H1 (cell line): ENCODE data around the gene GPATCH2L. TPM values are rescaled to one million over a fixed set of nuclear protein-coding genes. Genes with fewer than 3 reads are reported as not detected.

Experiments used
- CTCF ChIA-PET: fragments of 300-600 bp; sonication (Branson Sonifier 250); formaldehyde crosslinking; loops from one replicate; lab custom pipeline; 2021; ENCODE audit not compliant: partially characterized antibody; lab: Charles Lee
- POLR2A ChIA-PET: fragments of 300-600 bp; sonication (Branson Sonifier 250); formaldehyde crosslinking; loops from one replicate; lab custom pipeline; 2021; ENCODE audit warnings: inconsistent platforms; ENCODE audit not compliant: partially characterized antibody; lab: Charles Lee
- DNase-seq, 2 experiments: peaks; one replicate each; pipeline versions ENCODE4 v3.0.0 to v3.0.0-alpha.2; 2010 to 2022; ENCODE audit warnings: low spot score in 2 of 2, low read depth in 1 of 2, mixed read lengths in 1 of 2
- FAIRE-seq: peaks from 2 replicates; lab custom pipeline; 2011; peaks lifted over from hg19 to GRCh38; lab: Jason Lieb, UNC
- H2AFZ ChIP-seq: 2 replicates; pipeline ENCODE4 v1.8.1; 2012; ENCODE audit warnings: low read length, inconsistent platforms
- H2AK5ac ChIP-seq: 2 replicates; pipeline ENCODE4 v1.6.1; 2013; ENCODE audit warnings: low read depth, low read length
- H2BK120ac ChIP-seq: replicated peaks from 2 replicates; pipeline ENCODE3; 2013; ENCODE audit warnings: low read depth, low read length, inconsistent platforms
- H2BK12ac ChIP-seq: 2 replicates; pipeline ENCODE4 v1.6.1; 2013; ENCODE audit warnings: low read depth, low read length
- H2BK15ac ChIP-seq: 2 replicates; pipeline ENCODE4 v1.6.1; 2013; ENCODE audit warnings: low read length
- H2BK20ac ChIP-seq: 2 replicates; pipeline ENCODE4 v1.6.1; 2013; ENCODE audit warnings: low read length
- H2BK5ac ChIP-seq: 2 replicates; pipeline ENCODE4 v1.6.1; 2013; ENCODE audit warnings: low read depth, low read length
- H3K14ac ChIP-seq: 2 replicates; pipeline ENCODE4 v1.6.1; 2013; ENCODE audit warnings: inconsistent platforms; ENCODE audit not compliant: insufficient read length
- H3K18ac ChIP-seq: 2 replicates; pipeline ENCODE4 v1.6.1; 2013; ENCODE audit warnings: low read length; ENCODE audit errors: extremely low read depth
- H3K23ac ChIP-seq: 2 replicates; pipeline ENCODE4 v1.6.1; 2013; ENCODE audit warnings: inconsistent platforms; ENCODE audit not compliant: insufficient read length
- H3K23me2 ChIP-seq: 2 replicates; pipeline ENCODE4 v1.6.1; 2013; ENCODE audit warnings: low read depth, low read length
- H3K27ac ChIP-seq: 2 replicates; pipeline ENCODE4 v1.6.1; 2011; ENCODE audit warnings: low read depth, low read length, inconsistent platforms
- H3K27me3 ChIP-seq, 4 experiments: replicated peaks in 1 of 4; 1 replicate in 1 of 4; 2 replicates in 3 of 4; pipeline versions ENCODE4 v1.6.1 to v1.8.1; 2011 to 2013; ENCODE audit warnings: low read length in 3 of 4, mild to moderate bottlenecking in 3 of 4, inconsistent platforms in 2 of 4, mixed read lengths in 2 of 4, moderate library complexity in 1 of 4; ENCODE audit not compliant: control insufficient read depth in 3 of 4, insufficient read depth in 3 of 4; ENCODE audit errors: extremely low read depth in 1 of 4
- H3K36me3 ChIP-seq, 4 experiments: 2 replicates each; pipeline versions ENCODE4 v1.6.1 to v1.8.1; 2011 to 2013; ENCODE audit warnings: mild to moderate bottlenecking in 4 of 4, low read length in 3 of 4, moderate library complexity in 2 of 4, control low read depth in 1 of 4, inconsistent platforms in 1 of 4; ENCODE audit not compliant: insufficient read depth in 4 of 4, control insufficient read depth in 2 of 4
- H3K4ac ChIP-seq: replicated peaks from 2 replicates; pipeline ENCODE3; 2013; ENCODE audit warnings: low read length, low read depth, mixed read lengths, inconsistent platforms; ENCODE audit not compliant: insufficient read length
- H3K4me1 ChIP-seq, 4 experiments: replicated peaks in 1 of 4; 1 replicate in 1 of 4; 2 replicates in 3 of 4; pipeline versions ENCODE4 v1.6.1 to v1.8.1; 2011 to 2013; ENCODE audit warnings: low read length in 3 of 4, inconsistent platforms in 2 of 4, mixed read lengths in 1 of 4; ENCODE audit not compliant: insufficient read depth in 4 of 4, control insufficient read depth in 3 of 4
- H3K4me2 ChIP-seq, 2 experiments: 2 replicates each; pipeline versions ENCODE4 v1.6.1 to v1.8.1; 2011 to 2013; ENCODE audit warnings: low read depth in 2 of 2, low read length in 2 of 2, control low read depth in 1 of 2, inconsistent platforms in 1 of 2, mild to moderate bottlenecking in 1 of 2; ENCODE audit not compliant: insufficient read depth in 1 of 2
- H3K4me3 ChIP-seq, 4 experiments: fragments of 200-600, 300-600 bp in 1 of 4; sonication (generic), shearing (Covaris generic), sonication (Bioruptor Twin) in 1 of 4; 2 replicates each; pipeline versions ENCODE4 v1.5.1 to v1.8.1; 2011 to 2016; ENCODE audit warnings: low read length in 4 of 4, low read depth in 3 of 4, control low read depth in 2 of 4, inconsistent platforms in 2 of 4, mild to moderate bottlenecking in 2 of 4, mixed read lengths in 1 of 4, moderate library complexity in 1 of 4; ENCODE audit not compliant: insufficient read depth in 2 of 4; ENCODE audit errors: extremely low read depth in 1 of 4
- H3K56ac ChIP-seq: replicated peaks from 2 replicates; pipeline ENCODE3; 2013; ENCODE audit warnings: low read depth, mild to moderate bottlenecking, mixed read lengths, low read length, inconsistent platforms; ENCODE audit not compliant: insufficient read length
- H3K79me1 ChIP-seq: 2 replicates; pipeline ENCODE4 v1.6.1; 2013; ENCODE audit warnings: low read depth, low read length, control low read depth
- H3K79me2 ChIP-seq, 2 experiments: 2 replicates each; pipeline versions ENCODE4 v1.6.1 to v1.8.1; 2012 to 2013; ENCODE audit warnings: low read length in 2 of 2, mild to moderate bottlenecking in 2 of 2, inconsistent platforms in 1 of 2; ENCODE audit not compliant: insufficient read depth in 2 of 2, control insufficient read depth in 1 of 2
- H3K9ac ChIP-seq, 4 experiments: replicated peaks in 1 of 4; 1 replicate in 1 of 4; 2 replicates in 3 of 4; pipeline versions ENCODE4 v1.6.1 to v1.8.1; 2011 to 2013; ENCODE audit warnings: low read depth in 3 of 4, low read length in 3 of 4, control low read depth in 2 of 4, mild to moderate bottlenecking in 2 of 4, moderate library complexity in 2 of 4, inconsistent platforms in 1 of 4; ENCODE audit errors: extremely low read depth in 1 of 4
- H3K9me3 ChIP-seq, 2 experiments: 2 replicates each; pipeline versions ENCODE4 v1.6.1 to v1.8.1; 2012 to 2013; ENCODE audit warnings: mild to moderate bottlenecking in 2 of 2, moderate library complexity in 2 of 2, control low read depth in 1 of 2, inconsistent platforms in 1 of 2, low read depth in 1 of 2, low read length in 1 of 2, mixed read lengths in 1 of 2; ENCODE audit not compliant: insufficient read depth in 2 of 2
- H4K20me1 ChIP-seq, 2 experiments: replicated peaks in 1 of 2; 2 replicates each; pipeline versions ENCODE3 to v1.8.1; 2011 to 2013; ENCODE audit warnings: inconsistent platforms in 2 of 2, low read length in 2 of 2, mild to moderate bottlenecking in 1 of 2; ENCODE audit not compliant: insufficient read depth in 2 of 2, control insufficient read depth in 1 of 2
- H4K5ac ChIP-seq: 2 replicates; pipeline ENCODE4 v1.6.1; 2013; ENCODE audit warnings: low read length, low read depth, mixed read lengths, inconsistent platforms; ENCODE audit not compliant: insufficient read length
- H4K8ac ChIP-seq: 2 replicates; pipeline ENCODE4 v1.8.0; 2013; ENCODE audit warnings: mild to moderate bottlenecking, moderate library complexity, low read length, inconsistent platforms; ENCODE audit not compliant: insufficient read depth; ENCODE audit errors: extremely low read depth
- H4K91ac ChIP-seq: replicated peaks from 2 replicates; pipeline ENCODE3; 2013; ENCODE audit warnings: low read length, mixed read lengths, inconsistent platforms; ENCODE audit not compliant: insufficient read length
- GTF2F1 ChIP-seq: IDR thresholded peaks from 2 replicates; pipeline ENCODE4 v1.6.1; 2012; ENCODE audit warnings: low read depth, low read length, improper control_type of control experiment, borderline replicate concordance
- KDM1A ChIP-seq: fragments of 200-600, 300-600 bp; sonication (generic); IDR thresholded peaks from 2 replicates; pipeline ENCODE4 v1.7.1; 2016; ENCODE audit warnings: mild to moderate bottlenecking, low read length, borderline replicate concordance
- KDM5A ChIP-seq: fragments of 200-600 bp; IDR thresholded peaks from 2 replicates; pipeline ENCODE4 v1.7.1; 2012; ENCODE audit warnings: mild to moderate bottlenecking, low read length, inconsistent platforms, mixed read lengths
- NRF1 ChIP-seq: IDR thresholded peaks from 2 replicates; pipeline ENCODE4 v1.6.1; 2011; ENCODE audit warnings: mild to moderate bottlenecking, low read depth, low read length, improper control_type of control experiment
- POLR2AphosphoS5 ChIP-seq: IDR thresholded peaks from 2 replicates; pipeline ENCODE4 v1.6.1; 2011; ENCODE audit warnings: low read depth, low read length
- POU5F1 ChIP-seq: IDR thresholded peaks from 2 replicates; pipeline ENCODE4 v1.6.1; 2011; ENCODE audit warnings: low read depth, mild to moderate bottlenecking, low read length, moderate library complexity
- SIRT6 ChIP-seq: IDR thresholded peaks from one replicate; pipeline ENCODE4 v1.7.1; 2012; ENCODE audit warnings: low read length, inconsistent platforms
- SRF ChIP-seq: IDR thresholded peaks from 2 replicates; pipeline ENCODE4 v1.6.1; 2011; ENCODE audit warnings: mild to moderate bottlenecking, low read depth, low read length, moderate library complexity
- TCF12 ChIP-seq: IDR thresholded peaks from 2 replicates; pipeline ENCODE4 v1.6.1; 2011; ENCODE audit warnings: low read depth, mild to moderate bottlenecking, low read length
- TEAD4 ChIP-seq: IDR thresholded peaks from 2 replicates; pipeline ENCODE4 v1.6.1; 2012; ENCODE audit warnings: low read depth, low read length, inconsistent platforms, mixed read lengths
- WGBS, 2 experiments: shearing (Covaris generic) in 1 of 2; methylation state at CpG; one replicate each; pipeline versions ENCODE4 v1.1.6 to v1.1.7; 2013 to 2015; ENCODE audit warnings: low lambda C conversion rate in 2 of 2, mixed read lengths in 2 of 2, inconsistent platforms in 1 of 2, low coverage in 1 of 2, missing lambda C conversion rate in 1 of 2; ENCODE audit not compliant: insufficient replicate concordance in 2 of 2, insufficient coverage in 1 of 2, insufficient read length in 1 of 2; ENCODE audit errors: extremely low coverage in 1 of 2, missing lambda C conversion rate in 1 of 2; 5-methylcytosine and 5-hydroxymethylcytosine counted together
- polyA plus RNA-seq, 7 experiments: library from polyadenylated mRNA; depleted of rRNA in 3 of 7; stranded (reverse) in 5 of 7; unstranded in 2 of 7; fragments of >200 nt in 5 of 7; fragments of 200-250 nt in 2 of 7; gene quantifications; 1 replicate in 5 of 7; 2 replicates in 1 of 7; 4 replicates in 1 of 7; pipeline versions ENCODE4 v1.2.1 to v1.2.3, GENCODE V29; 2011 to 2013; ENCODE audit warnings: missing spikeins in 2 of 7, mixed read lengths in 2 of 7
- total RNA-seq: library from RNA; stranded (reverse); fragmentation: NEBNext Ultra II Directional; extraction: Animal tissue kit (Norgen Biotek cat#: 25700); gene quantifications from 2 replicates; pipeline ENCODE4 v1.2.1, GENCODE V29; 2021
- TF ChIP-seq, protein P1 (sequence below): IDR thresholded peaks from 2 replicates; pipeline ENCODE4 v1.6.1; 2011; ENCODE audit warnings: low read length, improper control_type of control experiment

Gene GPATCH2L
- total and polyA plus RNA-seq, 2 of the 8 experiments (the other 6 are each of a cell fraction or from before 2014, with no cell fraction given): 26.0 to 54.9 TPM

DNA sequence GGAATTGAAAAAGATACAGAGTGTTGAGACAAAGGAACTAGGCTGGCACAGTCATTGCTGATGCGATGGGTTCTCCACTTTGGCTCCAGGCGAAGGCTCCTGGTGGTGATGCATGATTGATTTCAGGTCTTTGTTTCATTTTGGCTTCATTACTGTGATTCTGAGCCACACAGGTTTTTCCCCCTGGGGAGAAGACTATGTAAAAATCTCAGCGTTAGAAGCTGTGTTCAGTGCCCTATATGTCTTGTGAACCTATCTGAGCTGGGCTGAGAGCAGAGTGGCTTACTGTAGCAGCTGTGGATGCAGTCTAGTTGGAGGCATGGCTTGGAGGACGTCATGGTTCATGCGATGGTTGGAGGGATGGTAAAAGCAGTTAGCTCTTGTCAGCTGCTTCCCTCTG is 54.0 kb downstream of the GPATCH2L start:
- no peak overlapping the region for H2AK5ac ChIP-seq
- no peak overlapping the region for H2BK20ac ChIP-seq
- CTCF ChIA-PET: interaction anchor here (0.6 to 1.9 kb wide), 3 partner anchors 45 to 155 kb away, joined by 3 to 7 read pairs (median 3); no protein-coding TSS in a partner anchor
- H4K8ac ChIP-seq: no peak overlapping the region
- H3K36me3 ChIP-seq: peaks cover 0 to 19% (median 8%) of the 10 kb centered on the region in 4 experiments; a peak in 4 of 8 replicates
- no peaks in the 10 kb centered on the region for H3K9me3 ChIP-seq
- no peak for DNase-seq
- no peak overlapping the region for H3K56ac ChIP-seq
- POLR2A ChIA-PET: interaction anchor here (0.6 to 1.6 kb wide), 2 partner anchors 9 to 13 kb away, joined by 3 to 5 read pairs; no protein-coding TSS in a partner anchor
- no peak overlapping the region for H3K14ac ChIP-seq
- no peak overlapping the region for H4K91ac ChIP-seq
- H4K20me1 ChIP-seq: peaks cover 3 to 4% of the 10 kb centered on the region in 2 experiments
- H3K79me2 ChIP-seq: no peaks in the 10 kb centered on the region
- H3K27ac ChIP-seq: no peak overlapping the region
- peaks cover 0 to 4% (median 1%) of the 10 kb centered on the region in 4 experiments; a peak in 3 of 7 replicates for H3K4me1 ChIP-seq
- no peak overlapping the region for H3K23ac ChIP-seq
- H3K4ac ChIP-seq: no peak overlapping the region
- no peak overlapping the region for H2BK5ac ChIP-seq
- no peak overlapping the region for H3K4me2 ChIP-seq
- H2BK15ac ChIP-seq: no peak overlapping the region
- WGBS, 2 experiments: 86% methylated on average over 5 of the region's 5 CpGs; no CpG with 5 or more reads in 1 of the 2 experiments
- no peak overlapping the region for H3K4me3 ChIP-seq
- TF ChIP-seq SIRT6 (no peak), NRF1 (no peak), POU5F1 (no peak), KDM1A (no peak), GTF2F1 (no peak), SRF (no peak), KDM5A (no peak), TEAD4 (no peak), TCF12 (no peak), POLR2AphosphoS5 (no peak)
- TF ChIP-seq, protein P1, sequence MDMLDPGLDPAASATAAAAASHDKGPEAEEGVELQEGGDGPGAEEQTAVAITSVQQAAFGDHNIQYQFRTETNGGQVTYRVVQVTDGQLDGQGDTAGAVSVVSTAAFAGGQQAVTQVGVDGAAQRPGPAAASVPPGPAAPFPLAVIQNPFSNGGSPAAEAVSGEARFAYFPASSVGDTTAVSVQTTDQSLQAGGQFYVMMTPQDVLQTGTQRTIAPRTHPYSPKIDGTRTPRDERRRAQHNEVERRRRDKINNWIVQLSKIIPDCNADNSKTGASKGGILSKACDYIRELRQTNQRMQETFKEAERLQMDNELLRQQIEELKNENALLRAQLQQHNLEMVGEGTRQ: no peak
- TF ChIP-seq, all 59 proteins: peak for 0
- H3K23me2 ChIP-seq: no peaks in the 10 kb centered on the region
- H3K9ac ChIP-seq: no peak overlapping the region
- no peaks in the 10 kb centered on the region for H3K27me3 ChIP-seq
- H2AFZ ChIP-seq: no peak overlapping the region
- H3K18ac ChIP-seq: no peak overlapping the region
- H2BK120ac ChIP-seq: no peak overlapping the region
- FAIRE-seq: no peak
- no peak overlapping the region for H4K5ac ChIP-seq
- no peak overlapping the region for H2BK12ac ChIP-seq
- no peaks in the 10 kb centered on the region for H3K79me1 ChIP-seq
